ENCODE data around the gene PEX7. TPM values are rescaled to one million over a fixed set of nuclear protein-coding genes. Genes with fewer than 3 reads are reported as not detected.
"Not testable (repeated sequence)": the region's sequence is repeated elsewhere in the genome, so short reads cannot be mapped to it uniquely, and the experiment has no call there.

PEX7 gene
- total RNA-seq, 1 experiment from 2014 or later: 6.4 TPM

- no TSS peak for BruUV-seq (replicated peaks)
- no peaks in the 10 kb centered on the region for H3K9me3 ChIP-seq
- H3K9me3 Mint-ChIP-seq (ENCODE audit: unreplicated experiment): no peaks in the 10 kb centered on the region
- H3K4me1 Mint-ChIP-seq (ENCODE audit: low read depth, unreplicated experiment): no peaks in the 10 kb centered on the region
- no peaks in the 10 kb centered on the region for H3K4me1 ChIP-seq
- H3K36me3 ChIP-seq (ENCODE audit: control insufficient read depth, insufficient read depth, low read length): no peaks in the 10 kb centered on the region
- H3K4me3 ChIP-seq (ENCODE audit: low read depth, low read length): no peak overlapping the region
- no peaks in the 10 kb centered on the region for H3K36me3 Mint-ChIP-seq (ENCODE audit: insufficient read depth, unreplicated experiment)
- no peak overlapping the region for H3K27ac Mint-ChIP-seq (ENCODE audit: unreplicated experiment)
- POLR2A ChIA-PET: no interaction called here
- no peak overlapping the region for H3K4me3 Mint-ChIP-seq (ENCODE audit: unreplicated experiment)
- DNase-seq: no peak
- TF ChIP-seq CTCF (IDR thresholded peaks at IDR 0.05; ENCODE audit: insufficient read depth in 1 of 2, low read depth in 1 of 2, low read length in 1 of 2, severe bottlenecking in 1 of 2, unreplicated experiment in 1 of 2): no peak
- intact Hi-C loops (cut with micrococcal nuclease; ENCODE audit: unreplicated experiment): no loop called here
- H3K27me3 Mint-ChIP-seq (ENCODE audit: insufficient read depth, unreplicated experiment): no peaks in the 10 kb centered on the region
- CTCF ChIA-PET: no interaction called here
- H3K27me3 ChIP-seq (replicated peaks; ENCODE audit: control insufficient read depth, insufficient read depth, low read length): no peaks in the 10 kb centered on the region
These were observed 10.2 kb upstream of the PEX7 start for GRCh38 chr6:136812174-136812573.

- DNase-seq; H3K27me3 Mint-ChIP-seq (ENCODE audit: insufficient read depth, unreplicated experiment); H3K27me3 ChIP-seq (replicated peaks; ENCODE audit: control insufficient read depth, insufficient read depth, low read length); H3K4me1 ChIP-seq; H3K27ac Mint-ChIP-seq (ENCODE audit: unreplicated experiment); H3K36me3 Mint-ChIP-seq (ENCODE audit: insufficient read depth, unreplicated experiment); BruUV-seq (replicated peaks); H3K9me3 ChIP-seq; H3K4me3 ChIP-seq (ENCODE audit: low read depth, low read length); H3K4me3 Mint-ChIP-seq (ENCODE audit: unreplicated experiment); intact Hi-C loops (cut with micrococcal nuclease; ENCODE audit: unreplicated experiment); CTCF ChIA-PET; H3K4me1 Mint-ChIP-seq (ENCODE audit: low read depth, unreplicated experiment); H3K9me3 Mint-ChIP-seq (ENCODE audit: unreplicated experiment); H3K36me3 ChIP-seq (ENCODE audit: control insufficient read depth, insufficient read depth, low read length); POLR2A ChIA-PET: not testable (repeated sequence)
These were observed 6.8 kb upstream of the PEX7 start for GRCh38 chr6:136815608-136816007.

GRCh38 chr6:136816656-136817055 lies 5.7 kb upstream of the PEX7 start:
- H3K27ac Mint-ChIP-seq (ENCODE audit: unreplicated experiment): no peak overlapping the region
- H3K27me3 Mint-ChIP-seq (ENCODE audit: insufficient read depth, unreplicated experiment): peaks cover 4% of the 10 kb centered on the region
- BruUV-seq (replicated peaks): no TSS peak
- Histone ChIP-seq H3K27me3 (replicated peaks; ENCODE audit: control insufficient read depth, insufficient read depth, low read length) (no peaks in the 10 kb centered on the region; the same call in 1 of the 2 replicates), H3K4me3 (ENCODE audit: low read depth, low read length) (no peak overlapping the region), H3K36me3 (ENCODE audit: control insufficient read depth, insufficient read depth, low read length) (no peaks in the 10 kb centered on the region), H3K9me3 (no peaks in the 10 kb centered on the region), H3K4me1 (peaks cover 1% of the 10 kb centered on the region; the same call in 1 of the 2 replicates)
- no peak for DNase-seq
- no peak overlapping the region for H3K4me3 Mint-ChIP-seq (ENCODE audit: unreplicated experiment)
- ChIA-PET POLR2A (no interaction called here), CTCF (no interaction called here)
- peaks cover 7% of the 10 kb centered on the region for H3K4me1 Mint-ChIP-seq (ENCODE audit: low read depth, unreplicated experiment)
- H3K36me3 Mint-ChIP-seq (ENCODE audit: insufficient read depth, unreplicated experiment): no peaks in the 10 kb centered on the region
- TF ChIP-seq CTCF (IDR thresholded peaks at IDR 0.05; ENCODE audit: insufficient read depth in 1 of 2, low read depth in 1 of 2, low read length in 1 of 2, severe bottlenecking in 1 of 2, unreplicated experiment in 1 of 2): no peak
- no peaks in the 10 kb centered on the region for H3K9me3 Mint-ChIP-seq (ENCODE audit: unreplicated experiment)
- intact Hi-C loops (cut with micrococcal nuclease; ENCODE audit: unreplicated experiment): no loop called here

- ChIA-PET POLR2A (no interaction called here), CTCF (no interaction called here)
- Mint-ChIP-seq H3K27ac (ENCODE audit: unreplicated experiment) (no peak overlapping the region), H3K9me3 (ENCODE audit: unreplicated experiment) (no peaks in the 10 kb centered on the region), H3K27me3 (ENCODE audit: insufficient read depth, unreplicated experiment) (peaks cover 4% of the 10 kb centered on the region), H3K4me1 (ENCODE audit: low read depth, unreplicated experiment) (peaks cover 7% of the 10 kb centered on the region), H3K4me3 (ENCODE audit: unreplicated experiment) (no peak overlapping the region), H3K36me3 (ENCODE audit: insufficient read depth, unreplicated experiment) (peaks cover 17% of the 10 kb centered on the region)
- no peak for TF ChIP-seq CTCF (IDR thresholded peaks at IDR 0.05; ENCODE audit: insufficient read depth in 1 of 2, low read depth in 1 of 2, low read length in 1 of 2, severe bottlenecking in 1 of 2, unreplicated experiment in 1 of 2)
- BruUV-seq (replicated peaks): no TSS peak
- no peaks in the 10 kb centered on the region for H3K36me3 ChIP-seq (ENCODE audit: control insufficient read depth, insufficient read depth, low read length)
- H3K27me3 ChIP-seq (replicated peaks; ENCODE audit: control insufficient read depth, insufficient read depth, low read length): no peaks in the 10 kb centered on the region; the same call in 1 of the 2 replicates
- peaks cover 8% of the 10 kb centered on the region; the same call in 1 of the 2 replicates for H3K4me1 ChIP-seq
- no peaks in the 10 kb centered on the region for H3K9me3 ChIP-seq
- DNase-seq: no peak
- no peak overlapping the region for H3K4me3 ChIP-seq (ENCODE audit: low read depth, low read length)
- intact Hi-C loops (cut with micrococcal nuclease; ENCODE audit: unreplicated experiment): no loop called here
These were observed 1.8 kb upstream of the PEX7 start for GRCh38 chr6:136820561-136820960.
